Nephron (organoid): ENCODE results near the gene ME3.

ENCODE experiments used
- H3K27ac Mint-ChIP-seq, 3 experiments: 2 replicates each; pipeline ENCODE4 v1.8.0; 2020; ENCODE audit warnings: mixed read lengths in 3 of 3, mild to moderate bottlenecking in 2 of 3, moderate library complexity in 1 of 3
- H3K27me3 Mint-ChIP-seq: 2 replicates; pipeline ENCODE4 v1.8.0; 2021; ENCODE audit warnings: low read depth, mild to moderate bottlenecking, moderate library complexity, mixed read lengths
- H3K36me3 Mint-ChIP-seq: 2 replicates; pipeline ENCODE4 v1.8.0; 2020; ENCODE audit warnings: low read depth, mixed read lengths
- H3K4me1 Mint-ChIP-seq: 2 replicates; pipeline ENCODE4 v1.8.0; 2020; ENCODE audit warnings: mixed read lengths
- H3K4me3 Mint-ChIP-seq, 3 experiments: 2 replicates each; pipeline ENCODE4 v1.8.0; 2020; ENCODE audit warnings: mild to moderate bottlenecking in 3 of 3, mixed read lengths in 3 of 3, moderate library complexity in 2 of 3
- H3K9me3 Mint-ChIP-seq: 2 replicates; pipeline ENCODE4 v1.8.0; 2020; ENCODE audit warnings: mixed read lengths
- CTCF ChIP-seq, 3 experiments: fragments of 200-600 bp; sonication (generic); IDR thresholded peaks; one replicate each; pipeline ENCODE4 v1.5.0; 2021; ENCODE audit warnings: antibody characterized with exemption in 3 of 3; ENCODE audit not compliant: unreplicated experiment in 3 of 3

The ME3 gene

GRCh38 chr11:86606270-86606835, 66.1 kb downstream of the ME3 start:
- TF ChIP-seq CTCF (IDR thresholded peaks at IDR 0.05; ENCODE audit: unreplicated experiment in 3 of 3): no peak
- Mint-ChIP-seq H3K9me3 (peaks cover 7% of the 10 kb centered on the region), H3K36me3 (no peaks in the 10 kb centered on the region), H3K4me3 (no peak overlapping the region), H3K4me1 (peaks cover 23% of the 10 kb centered on the region), H3K27me3 (no peaks in the 10 kb centered on the region), H3K27ac (peak overlapping the region; percentile 55 to 76 (median 69))

DNA sequence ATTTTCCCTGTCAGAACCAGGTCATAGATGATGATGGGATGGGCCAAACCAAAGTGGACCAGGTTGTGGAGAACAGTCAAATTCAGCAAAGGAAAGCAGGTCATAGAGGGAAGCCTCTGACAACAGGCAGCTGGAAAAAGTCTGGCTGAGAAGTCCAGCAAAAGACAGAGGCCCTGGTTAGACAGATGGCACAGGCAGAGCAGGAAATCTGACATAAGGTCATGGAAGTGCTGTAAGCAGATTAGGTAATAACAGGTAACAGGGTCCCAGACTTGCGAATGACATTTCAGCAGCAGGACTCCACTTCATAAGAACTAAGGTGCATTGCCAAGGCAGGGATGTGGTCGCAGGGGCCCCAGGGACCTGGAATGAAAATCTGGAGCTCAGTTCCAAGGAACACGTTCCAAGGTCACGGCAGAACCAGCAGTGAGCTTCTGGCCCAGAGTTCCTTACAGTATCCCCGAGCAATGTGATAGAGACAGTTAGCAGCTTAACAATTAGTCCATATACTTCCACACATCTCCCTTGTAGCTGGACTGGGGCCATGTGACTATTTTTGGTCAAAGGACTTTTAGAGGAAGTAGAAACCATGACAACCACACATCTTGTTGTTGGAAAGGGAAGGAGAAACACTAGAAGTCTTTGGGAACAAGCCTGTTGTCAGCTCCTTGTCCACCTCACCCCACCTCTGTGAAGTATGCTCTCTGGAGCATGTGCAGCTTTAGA, 75.4 kb downstream of the ME3 start:
- Mint-ChIP-seq H3K27ac (peak overlapping the region; percentile 15 to 36 (median 31)), H3K27me3 (no peaks in the 10 kb centered on the region), H3K4me1 (peaks cover 11% of the 10 kb centered on the region), H3K9me3 (peaks cover 21% of the 10 kb centered on the region), H3K4me3 (no peak overlapping the region), H3K36me3 (peaks cover 14% of the 10 kb centered on the region)
- TF ChIP-seq CTCF (IDR thresholded peaks at IDR 0.05; ENCODE audit: unreplicated experiment in 3 of 3): no peak

- Mint-ChIP-seq H3K27ac (peak overlapping the region in 1 of 3 experiments; percentile 36), H3K27me3 (no peaks in the 10 kb centered on the region), H3K4me1 (peaks cover 17% of the 10 kb centered on the region), H3K36me3 (peaks cover 14% of the 10 kb centered on the region), H3K4me3 (no peak overlapping the region), H3K9me3 (peaks cover 21% of the 10 kb centered on the region)
- no peak for TF ChIP-seq CTCF (IDR thresholded peaks at IDR 0.05; ENCODE audit: unreplicated experiment in 3 of 3)
Measured at GRCh38 chr11:86595955-86596354, 76.5 kb downstream of the ME3 start.

GRCh38 chr11:86595451-86595850, 77.0 kb downstream of the ME3 start:
- TF ChIP-seq CTCF (IDR thresholded peaks at IDR 0.05; ENCODE audit: unreplicated experiment in 3 of 3): no peak
- Mint-ChIP-seq H3K27ac (peak overlapping the region in 2 of 3 experiments; percentile 10 to 36), H3K9me3 (peaks cover 21% of the 10 kb centered on the region), H3K4me3 (no peak overlapping the region), H3K27me3 (no peaks in the 10 kb centered on the region), H3K36me3 (peaks cover 14% of the 10 kb centered on the region), H3K4me1 (peaks cover 22% of the 10 kb centered on the region)

DNA sequence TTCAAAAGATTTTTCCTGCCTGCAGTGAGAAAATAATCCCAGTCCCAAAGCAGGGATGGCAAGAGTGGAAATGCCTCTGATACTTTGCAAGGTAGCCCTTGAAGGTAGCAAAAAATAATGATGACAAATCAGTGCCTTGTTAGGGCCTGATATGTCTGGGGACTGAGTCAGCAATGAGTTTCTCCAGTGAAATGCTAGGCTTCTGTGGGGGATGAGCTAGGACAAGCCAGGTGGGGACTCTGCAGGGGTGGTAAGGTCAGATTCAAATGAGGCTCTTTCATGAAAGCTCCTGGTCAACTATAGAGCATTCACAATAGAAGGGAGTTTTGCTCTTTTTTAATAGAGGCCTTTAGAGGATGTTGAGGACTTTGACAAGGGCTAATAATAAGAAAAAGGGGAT, 77.7 kb downstream of the ME3 start:
- Mint-ChIP-seq H3K4me3 (no peak overlapping the region), H3K36me3 (peaks cover 14% of the 10 kb centered on the region), H3K27ac (peak overlapping the region; percentile 60 to 66 (median 62)), H3K9me3 (peaks cover 18% of the 10 kb centered on the region), H3K27me3 (no peaks in the 10 kb centered on the region), H3K4me1 (peaks cover 22% of the 10 kb centered on the region)
- no peak for TF ChIP-seq CTCF (IDR thresholded peaks at IDR 0.05; ENCODE audit: unreplicated experiment in 3 of 3)

DNA sequence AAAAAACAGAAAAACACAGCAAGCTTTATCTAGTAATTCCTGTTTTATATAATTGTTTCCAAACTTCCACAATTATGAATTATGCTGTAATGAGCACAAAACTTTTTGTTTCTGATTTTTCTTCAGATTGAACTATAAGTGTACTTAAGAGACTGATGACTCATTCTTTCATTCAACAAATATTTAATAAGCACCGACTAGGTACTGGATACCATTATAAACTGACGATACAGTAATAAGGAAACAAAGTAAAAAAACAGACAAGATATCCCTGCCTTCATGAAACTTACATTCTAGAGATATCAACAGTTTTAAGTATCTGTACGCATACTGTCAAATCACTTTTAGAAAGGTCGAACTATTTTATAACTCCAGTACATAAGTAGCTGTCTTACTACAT, 78.6 kb downstream of the ME3 start:
- Mint-ChIP-seq H3K4me3 (no peak overlapping the region), H3K27ac (peak overlapping the region; percentile 33 to 83 (median 82)), H3K36me3 (peaks cover 9% of the 10 kb centered on the region), H3K27me3 (no peaks in the 10 kb centered on the region), H3K9me3 (peaks cover 11% of the 10 kb centered on the region), H3K4me1 (peaks cover 23% of the 10 kb centered on the region)
- no peak for TF ChIP-seq CTCF (IDR thresholded peaks at IDR 0.05; ENCODE audit: unreplicated experiment in 3 of 3)
